Measurements from ENCODE around the gene SLC29A3. TPM values are rescaled to one million over a fixed set of nuclear protein-coding genes. Genes with fewer than 3 reads are reported as not detected.
"Not testable (repeated sequence)": the region's sequence is repeated elsewhere in the genome, so short reads cannot be mapped to it uniquely, and the experiment has no call there.

Gene SLC29A3
- total RNA-seq, 1 donor from 2014 or later, result 6.8 TPM

DNA sequence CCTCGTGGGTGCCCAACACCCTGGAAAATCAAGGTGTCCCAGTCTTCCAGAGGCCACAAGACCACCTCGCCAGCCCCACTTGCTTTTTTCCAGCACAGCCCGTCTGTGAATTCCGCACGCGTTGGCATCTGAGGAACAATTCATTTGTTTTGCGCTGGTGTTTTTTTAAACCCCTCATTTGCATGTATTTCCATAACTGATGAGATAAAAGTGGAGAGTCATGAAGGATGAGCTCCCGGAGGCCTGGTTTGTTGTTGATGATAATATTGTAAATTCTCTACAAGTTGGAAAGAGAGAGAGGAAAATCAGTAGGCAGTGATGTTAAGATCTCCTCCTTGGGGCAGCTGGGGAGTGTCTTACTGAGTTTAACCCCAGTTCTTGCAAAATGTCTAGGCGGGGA is 34.6 kb downstream of the SLC29A3 start:
- DNase-seq (ENCODE audit: low spot score), result no peak
- intact Hi-C loops (cut with micrococcal nuclease), result no loop called here
- Mint-ChIP-seq H3K9me3 (no peaks in the 10 kb centered on the region), H3K27ac (no peak overlapping the region), H3K4me1 (ENCODE audit: low read depth) (no peaks in the 10 kb centered on the region), H3K36me3 (ENCODE audit: low read depth) (no peaks in the 10 kb centered on the region), H3K27me3 (ENCODE audit: insufficient read depth) (no peaks in the 10 kb centered on the region), H3K4me3 (no peak overlapping the region)

DNA sequence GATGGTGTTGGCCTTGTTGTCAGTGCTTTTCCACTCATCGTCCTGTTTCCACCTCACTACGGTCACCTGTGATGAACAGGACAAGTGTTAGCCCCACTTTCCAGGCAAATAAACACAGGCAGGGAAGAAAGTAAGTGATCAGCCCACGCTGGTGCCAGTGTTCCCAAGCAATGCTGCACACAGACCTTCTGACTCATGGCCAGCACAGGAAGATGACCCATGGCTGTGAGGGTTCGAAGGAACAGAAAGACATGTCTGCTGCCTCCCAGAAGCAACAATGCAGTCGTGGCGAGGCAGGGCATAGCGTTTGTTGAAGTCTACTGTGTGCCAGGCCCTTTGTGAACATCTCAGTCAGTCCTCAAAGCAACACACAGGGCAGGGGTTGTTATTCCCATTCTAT is 35.7 kb downstream of the SLC29A3 start:
- Mint-ChIP-seq H3K27ac (no peak overlapping the region), H3K9me3 (no peaks in the 10 kb centered on the region), H3K36me3 (ENCODE audit: low read depth) (no peaks in the 10 kb centered on the region), H3K27me3 (ENCODE audit: insufficient read depth) (no peaks in the 10 kb centered on the region), H3K4me3 (no peak overlapping the region), H3K4me1 (ENCODE audit: low read depth) (no peaks in the 10 kb centered on the region)
- no peak for DNase-seq (ENCODE audit: low spot score)
- intact Hi-C loops (cut with micrococcal nuclease), result no loop called here

DNA sequence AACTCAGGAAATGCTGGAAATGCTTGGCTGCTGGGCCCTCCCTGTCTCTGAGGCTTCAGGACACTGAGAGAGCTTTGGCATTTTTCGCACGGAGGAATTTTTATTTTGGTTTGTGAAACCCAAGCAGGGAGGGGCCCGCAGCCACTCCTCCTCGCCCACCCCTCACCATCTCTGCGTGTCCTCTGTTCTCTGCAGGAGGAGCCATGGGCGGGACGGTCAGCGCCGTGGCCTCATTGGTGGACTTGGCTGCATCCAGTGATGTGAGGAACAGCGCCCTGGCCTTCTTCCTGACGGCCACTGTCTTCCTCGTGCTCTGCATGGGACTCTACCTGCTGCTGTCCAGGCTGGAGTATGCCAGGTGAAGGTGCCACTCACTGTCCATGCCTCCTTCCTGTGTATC is 36.8 kb downstream of the SLC29A3 start:
- H3K4me3 Mint-ChIP-seq, result no peak overlapping the region
- H3K36me3 Mint-ChIP-seq (ENCODE audit: low read depth), result no peaks in the 10 kb centered on the region
- no peak for DNase-seq (ENCODE audit: low spot score)
- H3K27ac Mint-ChIP-seq, result no peak overlapping the region
- intact Hi-C loops (cut with micrococcal nuclease), result no loop called here
- H3K9me3 Mint-ChIP-seq, result no peaks in the 10 kb centered on the region
- H3K4me1 Mint-ChIP-seq (ENCODE audit: low read depth), result no peaks in the 10 kb centered on the region
- no peaks in the 10 kb centered on the region for H3K27me3 Mint-ChIP-seq (ENCODE audit: insufficient read depth)

DNA sequence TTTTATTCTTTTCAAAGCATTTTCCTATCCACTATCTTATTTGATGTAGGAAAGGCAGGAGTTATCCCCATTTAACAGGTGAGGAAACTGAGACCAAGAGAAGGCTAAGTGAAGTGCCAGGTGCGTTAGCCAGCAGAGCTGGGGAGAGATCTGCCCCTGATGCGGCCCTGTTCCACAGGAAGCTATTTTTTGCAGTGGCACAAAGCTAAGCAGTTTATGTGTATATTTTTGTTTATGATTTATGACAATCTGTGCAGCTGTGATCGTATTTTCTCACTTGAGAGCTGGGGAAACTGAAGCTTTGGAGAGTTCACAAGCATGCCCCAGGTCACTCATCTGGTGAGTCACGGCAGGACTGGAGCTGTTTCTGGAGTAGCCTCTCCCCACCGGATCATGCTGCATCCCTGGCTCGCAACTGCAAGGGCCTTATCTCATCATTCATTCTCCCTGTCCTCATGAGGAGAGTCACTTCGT is 38.8 kb downstream of the SLC29A3 start:
- no peaks in the 10 kb centered on the region for H3K9me3 Mint-ChIP-seq

GRCh38 chr10:71358277-71358676 is 39.2 kb downstream of the SLC29A3 start:
- intact Hi-C loops (cut with micrococcal nuclease), result no loop called here
- Mint-ChIP-seq H3K27me3 (ENCODE audit: insufficient read depth) (no peaks in the 10 kb centered on the region), H3K4me1 (ENCODE audit: low read depth) (no peaks in the 10 kb centered on the region), H3K36me3 (ENCODE audit: low read depth) (no peaks in the 10 kb centered on the region), H3K9me3 (no peaks in the 10 kb centered on the region), H3K4me3 (no peak overlapping the region), H3K27ac (no peak overlapping the region)
- DNase-seq (ENCODE audit: low spot score), result no peak

More for the DNA sequence above, 38.8 kb downstream of the SLC29A3 start:
- no peaks in the 10 kb centered on the region for H3K27me3 Mint-ChIP-seq (ENCODE audit: insufficient read depth)
- H3K36me3 Mint-ChIP-seq (ENCODE audit: low read depth), result no peaks in the 10 kb centered on the region
- H3K27ac Mint-ChIP-seq, result no peak overlapping the region
- intact Hi-C loops (cut with micrococcal nuclease), result no loop called here
- no peak overlapping the region for H3K4me3 Mint-ChIP-seq
- H3K4me1 Mint-ChIP-seq (ENCODE audit: low read depth), result no peaks in the 10 kb centered on the region
- DNase-seq (ENCODE audit: low spot score), result no peak

GRCh38 chr10:71358906-71359305 is 39.8 kb downstream of the SLC29A3 start:
- H3K36me3 Mint-ChIP-seq (ENCODE audit: low read depth); H3K9me3 Mint-ChIP-seq; H3K4me1 Mint-ChIP-seq (ENCODE audit: low read depth); DNase-seq (ENCODE audit: low spot score); intact Hi-C loops (cut with micrococcal nuclease); H3K27ac Mint-ChIP-seq; H3K27me3 Mint-ChIP-seq (ENCODE audit: insufficient read depth); H3K4me3 Mint-ChIP-seq: not testable (repeated sequence)

DNA sequence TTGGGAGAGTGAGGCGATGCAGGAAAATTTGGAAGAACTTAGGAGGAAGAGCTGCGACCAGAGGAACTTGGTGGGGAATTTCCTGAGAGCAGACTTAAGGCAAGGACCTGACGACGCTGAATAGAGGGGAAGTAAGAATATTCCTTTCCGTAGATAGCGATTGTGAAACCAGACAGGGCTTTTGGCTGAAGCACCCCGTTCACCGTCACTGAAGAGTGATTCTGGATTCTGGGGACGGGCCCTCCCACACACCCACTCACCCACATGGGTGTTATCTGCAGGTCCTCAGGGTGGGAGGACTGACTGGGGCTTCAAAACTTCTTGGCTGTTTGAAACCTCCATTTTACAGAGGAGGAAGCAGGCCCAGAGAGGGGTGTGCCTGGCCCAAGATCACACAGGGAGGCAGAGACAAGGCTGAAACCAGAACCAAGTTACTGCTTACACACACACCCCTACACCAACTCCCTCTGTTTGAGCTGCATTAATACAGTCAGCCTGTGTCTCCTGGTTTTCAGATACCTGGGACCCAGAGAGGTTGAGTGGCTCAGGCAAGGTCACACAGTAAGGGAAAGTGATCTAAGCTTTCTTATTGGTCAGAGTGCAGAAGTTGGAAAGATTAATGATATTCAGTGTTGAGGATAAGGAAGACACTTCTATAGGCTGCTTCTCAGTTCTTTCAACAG is 40.4 kb downstream of the SLC29A3 start:
- H3K4me1 Mint-ChIP-seq (ENCODE audit: low read depth), result no peaks in the 10 kb centered on the region
- no peak overlapping the region for H3K4me3 Mint-ChIP-seq

DNA sequence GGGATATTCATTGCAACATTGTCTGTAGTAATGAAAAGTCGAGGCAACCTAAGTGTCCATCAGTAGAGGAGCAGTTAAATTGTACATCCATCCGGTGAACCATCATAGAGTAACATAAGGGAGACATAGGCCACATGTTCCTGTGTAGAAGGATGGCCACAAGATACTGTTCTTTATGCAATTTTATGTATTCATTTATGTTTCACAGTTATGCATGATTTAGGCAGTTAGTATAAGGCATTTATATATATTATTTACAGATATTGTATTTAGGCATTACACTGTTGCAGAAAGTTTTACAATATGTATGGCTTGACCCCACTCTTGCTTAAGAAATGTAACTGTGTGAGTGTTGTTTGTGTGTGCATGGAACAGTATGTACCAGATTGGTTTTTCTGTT is 41.7 kb downstream of the SLC29A3 start:
- intact Hi-C loops (cut with micrococcal nuclease), result no loop called here
- H3K4me1 Mint-ChIP-seq (ENCODE audit: low read depth), result no peaks in the 10 kb centered on the region
- H3K36me3 Mint-ChIP-seq (ENCODE audit: low read depth), result no peaks in the 10 kb centered on the region
- H3K9me3 Mint-ChIP-seq, result no peaks in the 10 kb centered on the region
- no peak overlapping the region for H3K4me3 Mint-ChIP-seq
- no peak overlapping the region for H3K27ac Mint-ChIP-seq
- H3K27me3 Mint-ChIP-seq (ENCODE audit: insufficient read depth), result no peaks in the 10 kb centered on the region
- no peak for DNase-seq (ENCODE audit: low spot score)

More for the DNA sequence above, 40.4 kb downstream of the SLC29A3 start:
- no peak overlapping the region for H3K27ac Mint-ChIP-seq
- no peaks in the 10 kb centered on the region for H3K27me3 Mint-ChIP-seq (ENCODE audit: insufficient read depth)
- intact Hi-C loops (cut with micrococcal nuclease), result no loop called here
- DNase-seq (ENCODE audit: low spot score), result no peak
- H3K36me3 Mint-ChIP-seq (ENCODE audit: low read depth), result no peaks in the 10 kb centered on the region
- H3K9me3 Mint-ChIP-seq, result no peaks in the 10 kb centered on the region

DNA sequence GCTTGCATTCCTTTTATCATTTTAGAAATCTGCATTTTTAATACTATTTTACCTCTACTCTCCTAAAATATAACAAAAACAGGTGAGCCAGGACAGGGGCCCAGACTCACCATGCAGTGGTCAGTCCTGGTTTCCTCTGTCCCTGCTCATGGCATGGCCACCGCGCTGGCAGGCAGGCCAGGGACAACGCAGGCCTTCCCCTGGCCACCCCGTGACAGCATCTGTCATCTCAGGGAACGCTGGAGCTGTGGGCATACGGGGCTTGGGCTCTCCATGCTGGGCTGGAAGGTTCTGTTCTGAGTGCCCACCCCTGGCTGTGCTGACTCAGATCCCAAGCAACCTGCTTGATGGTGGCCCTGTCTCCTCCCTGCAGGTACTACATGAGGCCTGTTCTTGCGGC is 42.5 kb downstream of the SLC29A3 start:
- intact Hi-C loops (cut with micrococcal nuclease), result no loop called here
- no peaks in the 10 kb centered on the region for H3K36me3 Mint-ChIP-seq (ENCODE audit: low read depth)
- no peak overlapping the region for H3K4me3 Mint-ChIP-seq
- H3K4me1 Mint-ChIP-seq (ENCODE audit: low read depth), result no peaks in the 10 kb centered on the region
- no peak for DNase-seq (ENCODE audit: low spot score)
- no peaks in the 10 kb centered on the region for H3K9me3 Mint-ChIP-seq
- no peak overlapping the region for H3K27ac Mint-ChIP-seq
- no peaks in the 10 kb centered on the region for H3K27me3 Mint-ChIP-seq (ENCODE audit: insufficient read depth)

DNA sequence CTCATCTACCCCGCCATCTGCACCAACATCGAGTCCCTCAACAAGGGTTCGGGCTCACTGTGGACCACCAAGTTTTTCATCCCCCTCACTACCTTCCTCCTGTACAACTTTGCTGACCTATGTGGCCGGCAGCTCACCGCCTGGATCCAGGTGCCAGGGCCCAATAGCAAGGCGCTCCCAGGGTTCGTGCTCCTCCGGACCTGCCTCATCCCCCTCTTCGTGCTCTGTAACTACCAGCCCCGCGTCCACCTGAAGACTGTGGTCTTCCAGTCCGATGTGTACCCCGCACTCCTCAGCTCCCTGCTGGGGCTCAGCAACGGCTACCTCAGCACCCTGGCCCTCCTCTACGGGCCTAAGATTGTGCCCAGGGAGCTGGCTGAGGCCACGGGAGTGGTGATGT is 43.1 kb downstream of the SLC29A3 start:
- H3K27ac Mint-ChIP-seq, result no peak overlapping the region

GRCh38 chr10:71363936-71364335 is 44.9 kb downstream of the SLC29A3 start:
- Mint-ChIP-seq H3K4me3 (no peak overlapping the region), H3K4me1 (ENCODE audit: low read depth) (no peaks in the 10 kb centered on the region), H3K27me3 (ENCODE audit: insufficient read depth) (no peaks in the 10 kb centered on the region), H3K27ac (no peak overlapping the region), H3K9me3 (no peaks in the 10 kb centered on the region), H3K36me3 (ENCODE audit: low read depth) (no peaks in the 10 kb centered on the region)
- DNase-seq (ENCODE audit: low spot score), result no peak
- intact Hi-C loops (cut with micrococcal nuclease), result no loop called here

More for the DNA sequence above, 43.1 kb downstream of the SLC29A3 start:
- Mint-ChIP-seq H3K4me3 (no peak overlapping the region), H3K9me3 (no peaks in the 10 kb centered on the region), H3K27me3 (ENCODE audit: insufficient read depth) (no peaks in the 10 kb centered on the region), H3K36me3 (ENCODE audit: low read depth) (no peaks in the 10 kb centered on the region), H3K4me1 (ENCODE audit: low read depth) (no peaks in the 10 kb centered on the region)
- intact Hi-C loops (cut with micrococcal nuclease), result no loop called here
- DNase-seq (ENCODE audit: low spot score), result no peak

GRCh38 chr10:71365366-71365765 is 46.3 kb downstream of the SLC29A3 start:
- no peaks in the 10 kb centered on the region for H3K9me3 Mint-ChIP-seq
- intact Hi-C loops (cut with micrococcal nuclease), result no loop called here
- H3K36me3 Mint-ChIP-seq (ENCODE audit: low read depth), result no peaks in the 10 kb centered on the region
- H3K27me3 Mint-ChIP-seq (ENCODE audit: insufficient read depth), result no peaks in the 10 kb centered on the region
- DNase-seq (ENCODE audit: low spot score), result no peak
- H3K4me3 Mint-ChIP-seq, result no peak overlapping the region
- no peaks in the 10 kb centered on the region for H3K4me1 Mint-ChIP-seq (ENCODE audit: low read depth)
- no peak overlapping the region for H3K27ac Mint-ChIP-seq

DNA sequence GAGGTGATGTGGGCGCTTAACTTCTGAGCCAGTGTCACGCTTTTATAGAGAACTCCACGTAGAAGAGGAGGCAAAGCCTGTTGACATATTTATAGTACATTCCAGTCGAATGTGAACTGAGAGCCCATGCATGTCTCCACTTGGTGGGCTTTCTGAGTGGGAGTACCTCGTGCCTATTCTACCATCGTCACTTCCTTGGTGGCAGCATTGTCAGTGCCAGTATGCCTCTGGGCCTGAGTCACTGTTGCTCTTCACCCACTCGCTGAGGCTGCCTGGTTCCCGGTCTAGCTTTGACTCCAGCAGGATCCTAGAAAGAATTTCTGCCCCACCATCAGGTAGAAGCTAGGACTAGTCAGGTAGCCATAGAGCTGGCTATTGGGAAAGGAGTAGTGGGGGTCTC is 47.6 kb downstream of the SLC29A3 start:
- Mint-ChIP-seq H3K27me3 (ENCODE audit: insufficient read depth) (peaks cover 2% of the 10 kb centered on the region), H3K4me1 (ENCODE audit: low read depth) (no peaks in the 10 kb centered on the region), H3K4me3 (no peak overlapping the region), H3K36me3 (ENCODE audit: low read depth) (no peaks in the 10 kb centered on the region), H3K27ac (no peak overlapping the region), H3K9me3 (no peaks in the 10 kb centered on the region)
- intact Hi-C loops (cut with micrococcal nuclease), result no loop called here
- no peak for DNase-seq (ENCODE audit: low spot score)

DNA sequence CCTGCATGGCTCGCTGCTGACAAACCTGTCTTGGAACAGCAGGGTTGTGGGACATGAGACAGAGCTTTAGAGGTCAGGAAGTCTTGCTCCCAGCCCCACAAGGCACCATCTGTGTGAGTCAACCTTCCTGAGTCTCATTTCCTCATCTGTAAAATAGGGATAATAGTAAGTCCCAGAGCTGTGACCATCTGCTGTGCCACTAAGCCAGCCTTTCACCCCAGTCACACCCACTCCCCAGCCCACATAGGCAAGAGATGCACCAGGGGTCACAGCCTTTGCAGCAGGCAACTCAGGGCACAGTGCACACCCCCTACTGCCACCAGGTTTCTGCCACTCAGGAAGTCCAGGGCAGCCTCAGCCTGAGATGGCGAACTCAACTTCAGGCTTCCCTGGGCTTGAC is 48.2 kb downstream of the SLC29A3 start:
- Mint-ChIP-seq H3K36me3 (ENCODE audit: low read depth) (no peaks in the 10 kb centered on the region), H3K27me3 (ENCODE audit: insufficient read depth) (peaks cover 3% of the 10 kb centered on the region), H3K9me3 (no peaks in the 10 kb centered on the region), H3K4me3 (no peak overlapping the region), H3K27ac (no peak overlapping the region), H3K4me1 (ENCODE audit: low read depth) (no peaks in the 10 kb centered on the region)
- no peak for DNase-seq (ENCODE audit: low spot score)
- intact Hi-C loops (cut with micrococcal nuclease), result no loop called here

Measured in activated T-helper 1 cell treated with anti-CD3 and anti-CD28 coated beads, Interleukin-12 subunit alpha, Interleukin-12 subunit beta, Interleukin-2, Interleukin-4 antibody, amounts not matched to agents 30 ng/mL and 10 ng/mL and 1 ng/mL, durations not matched to agents 14 hours and 24 hours and 36 hours (primary cell).